ENCODE measurements around the gene C19orf73.

The C19orf73 gene

GRCh38 chr19:49102303-49102702 lies 16.6 kb downstream of the C19orf73 start:
- TF ChIP-seq, protein P1, sequence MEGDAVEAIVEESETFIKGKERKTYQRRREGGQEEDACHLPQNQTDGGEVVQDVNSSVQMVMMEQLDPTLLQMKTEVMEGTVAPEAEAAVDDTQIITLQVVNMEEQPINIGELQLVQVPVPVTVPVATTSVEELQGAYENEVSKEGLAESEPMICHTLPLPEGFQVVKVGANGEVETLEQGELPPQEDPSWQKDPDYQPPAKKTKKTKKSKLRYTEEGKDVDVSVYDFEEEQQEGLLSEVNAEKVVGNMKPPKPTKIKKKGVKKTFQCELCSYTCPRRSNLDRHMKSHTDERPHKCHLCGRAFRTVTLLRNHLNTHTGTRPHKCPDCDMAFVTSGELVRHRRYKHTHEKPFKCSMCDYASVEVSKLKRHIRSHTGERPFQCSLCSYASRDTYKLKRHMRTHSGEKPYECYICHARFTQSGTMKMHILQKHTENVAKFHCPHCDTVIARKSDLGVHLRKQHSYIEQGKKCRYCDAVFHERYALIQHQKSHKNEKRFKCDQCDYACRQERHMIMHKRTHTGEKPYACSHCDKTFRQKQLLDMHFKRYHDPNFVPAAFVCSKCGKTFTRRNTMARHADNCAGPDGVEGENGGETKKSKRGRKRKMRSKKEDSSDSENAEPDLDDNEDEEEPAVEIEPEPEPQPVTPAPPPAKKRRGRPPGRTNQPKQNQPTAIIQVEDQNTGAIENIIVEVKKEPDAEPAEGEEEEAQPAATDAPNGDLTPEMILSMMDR (IDR thresholded peaks at IDR 0.05; ENCODE audit: low read depth, low read length): no peak
- DNase-seq: no peak
- no peaks in the 10 kb centered on the region for H3K27me3 ChIP-seq (ENCODE audit: insufficient read depth, low read depth, severe bottlenecking)
- H3K27ac ChIP-seq: no peak overlapping the region; the same call in 1 of the 2 replicates
- no peak overlapping the region for H3K4me3 ChIP-seq (ENCODE audit: low read depth, low read length)
- H3K9me3 ChIP-seq (ENCODE audit: severe bottlenecking): no peaks in the 10 kb centered on the region
- H3K36me3 ChIP-seq: peaks cover 86% of the 10 kb centered on the region

GRCh38 chr19:49101160-49101559 lies 17.8 kb downstream of the C19orf73 start:
- no peaks in the 10 kb centered on the region for H3K9me3 ChIP-seq (ENCODE audit: severe bottlenecking)
- H3K27me3 ChIP-seq (ENCODE audit: insufficient read depth, low read depth, severe bottlenecking): no peaks in the 10 kb centered on the region
- no peak overlapping the region for H3K4me3 ChIP-seq (ENCODE audit: low read depth, low read length)
- H3K36me3 ChIP-seq: peaks cover 86% of the 10 kb centered on the region
- no peak for DNase-seq
- H3K27ac ChIP-seq: no peak overlapping the region
- TF ChIP-seq, protein P1 (IDR thresholded peaks at IDR 0.05; ENCODE audit: low read depth, low read length): no peak

DNA sequence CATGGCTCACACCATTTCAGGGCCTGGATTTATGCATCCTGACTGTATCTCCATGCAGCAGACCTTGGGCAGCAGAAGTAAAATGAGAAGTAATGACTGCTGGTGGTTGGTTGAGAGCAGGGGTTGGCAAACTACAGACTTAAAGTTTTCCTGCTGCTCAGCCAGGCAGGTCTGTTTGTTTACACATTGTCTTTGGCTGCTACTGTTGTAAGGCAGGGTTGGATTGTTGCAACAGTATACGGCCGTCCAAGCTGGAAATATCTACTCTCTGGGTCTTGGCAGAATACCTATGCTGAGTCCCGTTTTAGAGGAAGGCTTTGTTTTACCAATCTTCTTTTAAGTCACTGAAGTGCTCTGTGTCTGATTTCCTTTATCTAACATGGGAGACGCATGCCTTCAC lies 20.1 kb downstream of the C19orf73 start:
- Histone ChIP-seq H3K4me3 (ENCODE audit: low read depth, low read length) (no peak overlapping the region), H3K36me3 (peaks cover 87% of the 10 kb centered on the region), H3K9me3 (ENCODE audit: severe bottlenecking) (no peaks in the 10 kb centered on the region), H3K27ac (no peak overlapping the region), H3K27me3 (ENCODE audit: insufficient read depth, low read depth, severe bottlenecking) (no peaks in the 10 kb centered on the region)
- no peak for DNase-seq
- TF ChIP-seq, protein P1 (IDR thresholded peaks at IDR 0.05; ENCODE audit: low read depth, low read length): no peak

DNA sequence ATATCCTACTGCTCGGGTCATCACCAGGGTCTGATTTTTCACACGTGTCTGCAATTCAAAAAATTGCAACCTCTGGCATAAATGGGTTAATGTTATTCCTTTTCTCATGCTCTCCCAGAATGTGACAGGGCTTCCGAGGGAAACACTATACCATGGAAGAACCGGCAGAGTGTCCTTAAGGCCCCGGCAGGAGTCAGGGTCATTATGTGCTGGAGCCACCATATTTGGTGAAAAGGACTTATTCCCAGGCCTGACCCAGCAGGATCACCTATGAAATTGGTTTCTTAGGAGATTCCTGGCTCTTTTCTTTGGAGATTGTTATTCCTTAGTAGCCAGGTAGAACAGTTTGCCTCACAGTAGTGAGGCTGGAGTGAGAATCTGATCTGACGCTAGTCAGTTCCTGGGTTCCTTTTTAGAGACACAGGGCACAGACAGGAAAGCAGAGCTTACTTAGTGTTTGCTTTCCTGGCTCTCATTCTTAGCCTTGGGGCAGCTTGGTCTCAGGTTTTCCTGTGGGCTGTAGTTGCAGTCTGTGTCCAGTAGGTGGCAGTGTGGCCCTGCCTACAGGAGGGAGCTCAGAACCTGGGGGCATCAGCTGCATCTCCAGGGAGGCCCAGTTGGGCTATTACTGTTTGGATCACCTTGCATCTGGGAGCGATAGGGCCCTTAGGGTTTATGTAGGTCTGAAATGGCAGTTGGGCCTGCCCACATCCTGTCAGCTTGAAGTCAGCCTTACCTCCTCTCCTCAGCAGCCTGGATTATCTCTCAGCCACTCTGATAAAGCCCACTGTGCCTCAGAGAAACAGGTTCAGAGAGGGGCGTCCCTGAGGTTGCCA lies 21.3 kb downstream of the C19orf73 start:
- Histone ChIP-seq H3K36me3 (peaks cover 87% of the 10 kb centered on the region), H3K27ac (peak overlapping the region; percentile 9)
- DNase-seq: peak; percentile 76

DNA sequence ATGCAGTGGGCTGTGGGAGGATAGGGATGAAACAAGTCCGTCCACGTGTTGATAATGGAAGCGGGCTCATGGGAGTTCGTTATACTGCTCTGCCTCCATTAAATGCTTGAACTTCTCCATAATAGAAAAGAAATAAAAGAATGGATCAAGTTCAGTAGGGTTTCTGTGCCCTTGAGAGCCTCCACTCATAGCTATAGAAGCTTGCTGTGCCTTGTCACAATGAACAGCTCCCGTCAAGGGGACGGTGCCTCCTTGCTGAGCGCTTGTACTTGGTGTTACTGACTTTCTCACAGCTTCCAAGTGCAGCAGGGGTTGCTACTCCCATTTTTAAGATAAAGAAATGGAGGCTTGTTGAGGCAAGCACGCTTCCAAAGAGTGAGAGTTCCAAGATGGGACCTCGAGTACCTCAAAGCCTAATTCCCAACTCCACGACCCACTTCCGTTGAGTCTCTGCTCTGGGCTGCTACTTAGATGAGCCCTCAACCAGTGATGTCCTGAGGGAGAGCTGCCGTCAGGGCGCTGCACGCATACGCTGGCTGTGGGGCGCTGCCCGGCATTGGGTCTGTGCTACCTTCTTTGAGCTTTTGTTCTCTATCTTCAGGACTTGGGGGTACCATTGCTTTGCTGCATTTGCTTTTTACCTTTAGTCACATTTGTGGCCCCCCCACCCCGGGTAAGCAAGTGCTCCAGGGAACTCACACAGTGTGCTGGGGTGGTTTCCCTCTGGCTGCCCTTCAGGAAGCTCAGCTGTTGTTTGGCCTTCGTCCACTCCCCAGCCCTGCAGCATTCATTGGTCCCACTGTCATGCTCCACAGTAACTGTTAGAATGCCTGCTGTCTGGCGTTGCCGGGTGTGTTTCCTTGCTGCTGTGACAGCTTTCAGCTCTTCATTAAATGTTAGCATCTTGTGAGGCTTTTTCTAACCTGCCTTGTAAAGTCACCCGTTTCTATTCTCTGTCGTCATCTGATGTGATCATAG lies 24.1 kb downstream of the C19orf73 start:
- Histone ChIP-seq H3K27ac (no peak overlapping the region), H3K36me3 (peaks cover 94% of the 10 kb centered on the region), H3K27me3 (ENCODE audit: insufficient read depth, low read depth, severe bottlenecking) (no peaks in the 10 kb centered on the region), H3K4me3 (ENCODE audit: low read depth, low read length) (no peak overlapping the region), H3K9me3 (ENCODE audit: severe bottlenecking) (no peaks in the 10 kb centered on the region)
- TF ChIP-seq, protein P1 (IDR thresholded peaks at IDR 0.05; ENCODE audit: low read depth, low read length): no peak
- DNase-seq: no peak

More for the DNA sequence above, 21.3 kb downstream of the C19orf73 start:
- TF ChIP-seq, protein P1 (IDR thresholded peaks at IDR 0.05; ENCODE audit: low read depth, low read length): peak; percentile 94
- Histone ChIP-seq H3K4me3 (ENCODE audit: low read depth, low read length) (no peak overlapping the region), H3K9me3 (ENCODE audit: severe bottlenecking) (no peaks in the 10 kb centered on the region), H3K27me3 (ENCODE audit: insufficient read depth, low read depth, severe bottlenecking) (no peaks in the 10 kb centered on the region)
